ENCODE measurements around the gene KLF13.

The KLF13 gene

GRCh38 chr15:31427411-31427810, 100.8 kb downstream of the KLF13 start:
- no peak overlapping the region for H3K9ac ChIP-seq (ENCODE audit: low read length in 5 of 5)
- no peaks in the 10 kb centered on the region for H3K9me3 ChIP-seq (ENCODE audit: control insufficient read depth in 5 of 5, low read length in 5 of 5)
- no peaks in the 10 kb centered on the region for H3K4me1 ChIP-seq (ENCODE audit: control insufficient read depth in 5 of 5, insufficient read depth in 5 of 5, low read length in 5 of 5)
- no peak overlapping the region for H3K4me3 ChIP-seq (ENCODE audit: low read depth in 1 of 5, low read length in 5 of 5)
- no peaks in the 10 kb centered on the region for H3K36me3 ChIP-seq (ENCODE audit: control insufficient read depth in 5 of 5, insufficient read depth in 5 of 5, low read length in 5 of 5)
- no peak overlapping the region for H3K27ac ChIP-seq (ENCODE audit: low read depth, low read length)
- no peaks in the 10 kb centered on the region for H3K27me3 ChIP-seq (ENCODE audit: control insufficient read depth in 5 of 5, insufficient read depth in 4 of 5, low read length in 5 of 5)

Data from subcutaneous abdominal adipose tissue (tissue), 5 donors.